ENCODE results near the gene GALNTL6. TPM values are rescaled to one million over a fixed set of nuclear protein-coding genes. Genes with fewer than 3 reads are reported as not detected.

GALNTL6 gene
- total RNA-seq, 1 experiment from 2014 or later: not detected

DNA sequence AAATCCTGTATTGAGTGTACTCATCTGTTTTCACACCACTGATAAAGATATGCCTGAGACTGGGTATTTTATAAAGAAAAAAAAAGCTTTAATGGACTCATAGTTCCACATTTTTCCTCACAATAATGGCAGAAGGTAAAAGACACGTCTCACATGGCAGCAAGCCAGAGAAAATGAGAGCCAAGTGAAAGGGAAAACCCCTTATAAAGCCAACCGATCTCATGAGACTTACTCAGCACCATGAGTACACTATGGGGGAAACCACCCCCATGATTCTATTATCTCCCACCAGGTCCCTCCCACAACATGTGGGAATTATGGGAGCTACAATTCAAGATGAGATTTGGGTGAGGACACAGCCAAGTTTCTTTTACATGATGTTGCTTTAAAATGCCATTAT lies 171.9 kb downstream of the GALNTL6 start:
- Histone ChIP-seq H2BK5ac (ENCODE audit: insufficient read length, low read length) (no peak overlapping the region), H3K56ac (ENCODE audit: insufficient read length, low read depth, low read length) (no peak overlapping the region), H2AFZ (ENCODE audit: low read length) (no peak overlapping the region), H3K27ac (ENCODE audit: insufficient read length, low read depth, low read length) (no peak overlapping the region), H4K20me1 (ENCODE audit: control insufficient read depth, insufficient read depth, insufficient read length) (no peaks in the 10 kb centered on the region), H4K8ac (replicated peaks; ENCODE audit: insufficient read length, low read depth, low read length) (no peak overlapping the region), H2BK12ac (ENCODE audit: insufficient read length, low read depth, low read length) (no peak overlapping the region), H3K18ac (ENCODE audit: insufficient read length, low read depth, low read length) (no peak overlapping the region), H2BK20ac (ENCODE audit: low read depth, low read length, poor library complexity, severe bottlenecking) (no peak overlapping the region), H3K23me2 (ENCODE audit: insufficient read length, low read depth, low read length, poor library complexity, severe bottlenecking) (no peaks in the 10 kb centered on the region), H3K23ac (ENCODE audit: insufficient read length, low read depth, low read length) (no peak overlapping the region), H3K27me3 (ENCODE audit: insufficient read depth, low read length) (no peaks in the 10 kb centered on the region), H3T11ph (ENCODE audit: low read length) (no peak overlapping the region), H3K14ac (ENCODE audit: insufficient read depth, low read length) (no peak overlapping the region), H3K4me1 (ENCODE audit: insufficient read depth, low read length) (no peaks in the 10 kb centered on the region; the same call in 1 of the 2 replicates), H3K4me2 (ENCODE audit: insufficient read depth, insufficient read length, low read length) (no peak overlapping the region), H2BK120ac (ENCODE audit: low read depth, low read length, poor library complexity, severe bottlenecking) (no peak overlapping the region), H4K5ac (ENCODE audit: insufficient read length, low read depth, low read length) (no peak overlapping the region), H3K9ac (ENCODE audit: extremely low read depth, insufficient read length, low read length) (no peak overlapping the region), H3K4ac (ENCODE audit: low read depth, low read length) (no peak overlapping the region), H3K79me1 (ENCODE audit: insufficient read depth, low read depth, low read length, poor library complexity, severe bottlenecking) (no peaks in the 10 kb centered on the region), H4K91ac (ENCODE audit: insufficient read length, low read depth, low read length) (no peak overlapping the region), H3K79me2 (ENCODE audit: insufficient read depth, low read length) (no peaks in the 10 kb centered on the region), H2BK15ac (ENCODE audit: low read depth, low read length) (no peak overlapping the region), H2AK5ac (ENCODE audit: insufficient read length, low read length) (no peak overlapping the region), H3K9me3 (ENCODE audit: control insufficient read depth, low read depth, low read length) (no peaks in the 10 kb centered on the region)
- Mint-ChIP-seq H3K4me3 (no peak overlapping the region), H3K4me1 (peaks cover 14 to 16% of the 10 kb centered on the region in 2 experiments), H3K27me3 (ENCODE audit: low read depth) (no peaks in the 10 kb centered on the region), H3K36me3 (ENCODE audit: insufficient read depth in 1 of 3, low read depth in 3 of 3) (peaks cover 0 to 6% (median 0%) of the 10 kb centered on the region in 3 experiments; a peak in 3 of 7 replicates), H3K27ac (no peak overlapping the region), H3K9me3 (no peaks in the 10 kb centered on the region; a peak in 1 of 5 replicates)
- WGBS (ENCODE audit: extremely low coverage, insufficient read length, low lambda C conversion rate): no CpG with 5 or more reads among the region's 2 CpGs
- TF ChIP-seq, protein P1, sequence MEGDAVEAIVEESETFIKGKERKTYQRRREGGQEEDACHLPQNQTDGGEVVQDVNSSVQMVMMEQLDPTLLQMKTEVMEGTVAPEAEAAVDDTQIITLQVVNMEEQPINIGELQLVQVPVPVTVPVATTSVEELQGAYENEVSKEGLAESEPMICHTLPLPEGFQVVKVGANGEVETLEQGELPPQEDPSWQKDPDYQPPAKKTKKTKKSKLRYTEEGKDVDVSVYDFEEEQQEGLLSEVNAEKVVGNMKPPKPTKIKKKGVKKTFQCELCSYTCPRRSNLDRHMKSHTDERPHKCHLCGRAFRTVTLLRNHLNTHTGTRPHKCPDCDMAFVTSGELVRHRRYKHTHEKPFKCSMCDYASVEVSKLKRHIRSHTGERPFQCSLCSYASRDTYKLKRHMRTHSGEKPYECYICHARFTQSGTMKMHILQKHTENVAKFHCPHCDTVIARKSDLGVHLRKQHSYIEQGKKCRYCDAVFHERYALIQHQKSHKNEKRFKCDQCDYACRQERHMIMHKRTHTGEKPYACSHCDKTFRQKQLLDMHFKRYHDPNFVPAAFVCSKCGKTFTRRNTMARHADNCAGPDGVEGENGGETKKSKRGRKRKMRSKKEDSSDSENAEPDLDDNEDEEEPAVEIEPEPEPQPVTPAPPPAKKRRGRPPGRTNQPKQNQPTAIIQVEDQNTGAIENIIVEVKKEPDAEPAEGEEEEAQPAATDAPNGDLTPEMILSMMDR (conservative IDR thresholded peaks at IDR 0.05): no peak
- no peak for DNase-seq
